Neural crest cell (in vitro differentiated cells): ENCODE results near the gene CLCN2. TPM values are rescaled to one million over a fixed set of nuclear protein-coding genes. Genes with fewer than 3 reads are reported as not detected.
A peak's percentile ranks its signal among the peaks of the same experiment; 100 is the strongest.

Source experiments
- DNase-seq: peaks from one replicate; pipeline ENCODE4 v3.0.0; 2021; ENCODE audit warnings: low read depth, mixed read lengths, low spot score
- H3K27ac Mint-ChIP-seq: one replicate; pipeline ENCODE4 v1.8.0; 2021; ENCODE audit warnings: mild to moderate bottlenecking, mixed read lengths; ENCODE audit not compliant: unreplicated experiment
- H3K27me3 Mint-ChIP-seq: 2 replicates; pipeline ENCODE4 v1.8.0; 2021; ENCODE audit warnings: low read depth, mild to moderate bottlenecking, mixed read lengths
- H3K36me3 Mint-ChIP-seq: 2 replicates; pipeline ENCODE4 v1.8.0; 2021; ENCODE audit warnings: low read depth, mild to moderate bottlenecking, mixed read lengths
- H3K4me1 Mint-ChIP-seq: 2 replicates; pipeline ENCODE4 v1.8.0; 2021; ENCODE audit warnings: mixed read lengths
- H3K4me3 Mint-ChIP-seq: one replicate; pipeline ENCODE4 v1.8.0; 2021; ENCODE audit warnings: mild to moderate bottlenecking, mixed read lengths
- H3K9me3 Mint-ChIP-seq: 2 replicates; pipeline ENCODE4 v1.8.0; 2021; ENCODE audit warnings: mixed read lengths
- CTCF ChIP-seq: fragments of 200-600 bp; sonication (generic); conservative IDR thresholded peaks from 2 replicates; pipeline ENCODE4 v1.5.0; 2021; ENCODE audit warnings: antibody characterized with exemption, mild to moderate bottlenecking
- total RNA-seq: library from RNA; stranded (reverse); gene quantifications from 2 replicates; pipeline ENCODE4 v1.2.1, GENCODE V29; 2021

CLCN2 gene
- total RNA-seq, 1 donor from 2014 or later, result 23.6 TPM

- Mint-ChIP-seq H3K27me3 (no peaks in the 10 kb centered on the region), H3K9me3 (no peaks in the 10 kb centered on the region), H3K27ac (no peak overlapping the region), H3K4me3 (no peak overlapping the region), H3K36me3 (peaks cover 37% of the 10 kb centered on the region), H3K4me1 (no peaks in the 10 kb centered on the region)
- no peak for DNase-seq
- TF ChIP-seq CTCF, result no peak
These were observed 54.9 kb downstream of the CLCN2 start for GRCh38 chr3:184306341-184306972.

GRCh38 chr3:184305577-184305976 lies 55.8 kb downstream of the CLCN2 start:
- peak overlapping the region; percentile 47 for H3K4me3 Mint-ChIP-seq
- H3K27me3 Mint-ChIP-seq, result no peaks in the 10 kb centered on the region
- peak; percentile 58 for TF ChIP-seq CTCF
- H3K36me3 Mint-ChIP-seq, result peaks cover 39% of the 10 kb centered on the region
- DNase-seq, result no peak
- H3K9me3 Mint-ChIP-seq, result no peaks in the 10 kb centered on the region
- no peak overlapping the region for H3K27ac Mint-ChIP-seq
- peaks cover 2% of the 10 kb centered on the region for H3K4me1 Mint-ChIP-seq

- Mint-ChIP-seq H3K27me3 (no peaks in the 10 kb centered on the region), H3K36me3 (peaks cover 18% of the 10 kb centered on the region), H3K9me3 (no peaks in the 10 kb centered on the region), H3K4me1 (peaks cover 17% of the 10 kb centered on the region), H3K27ac (no peak overlapping the region), H3K4me3 (peak overlapping the region; percentile 95)
- DNase-seq, result no peak
- TF ChIP-seq CTCF, result no peak
These were observed 61.1 kb downstream of the CLCN2 start for GRCh38 chr3:184300378-184300720.

- DNase-seq, result no peak
- Mint-ChIP-seq H3K27ac (peak overlapping the region; percentile 87), H3K4me1 (peaks cover 17% of the 10 kb centered on the region), H3K27me3 (no peaks in the 10 kb centered on the region), H3K36me3 (peaks cover 18% of the 10 kb centered on the region), H3K4me3 (peak overlapping the region; percentile 95), H3K9me3 (no peaks in the 10 kb centered on the region)
- no peak for TF ChIP-seq CTCF
These were observed 61.7 kb downstream of the CLCN2 start for GRCh38 chr3:184299488-184300377.

GRCh38 chr3:184298759-184299487 lies 62.5 kb downstream of the CLCN2 start, which contains the start of gene PSMD2:
Gene PSMD2, plus strand, starts transcription at chr3:184299241. Its CDS starts 26 bp downstream, at chr3:184299267.
- no peaks in the 10 kb centered on the region for H3K27me3 Mint-ChIP-seq
- no peaks in the 10 kb centered on the region for H3K9me3 Mint-ChIP-seq
- TF ChIP-seq CTCF, result peak; percentile 14
- peaks cover 17% of the 10 kb centered on the region for H3K4me1 Mint-ChIP-seq
- peaks cover 15% of the 10 kb centered on the region for H3K36me3 Mint-ChIP-seq
- DNase-seq, result peak; percentile 92
- H3K27ac Mint-ChIP-seq, result peak within 1 kb of the TSS; percentile 87
- H3K4me3 Mint-ChIP-seq, result peak within 1 kb of the TSS; percentile 95
